ENCODE data around the gene ZBTB7B.

ZBTB7B gene

GRCh38 chr1:154989195-154989860, 13.3 kb upstream of the ZBTB7B start:
- no peak for DNase-seq

- DNase-seq = no peak
These were observed 12.3 kb upstream of the ZBTB7B start for GRCh38 chr1:154990276-154990675.

- peak; percentile 36 for DNase-seq
These were observed 9.7 kb upstream of the ZBTB7B start for GRCh38 chr1:154992721-154993571.

- DNase-seq = no peak
These were observed 8.9 kb upstream of the ZBTB7B start, which contains the start of gene LENEP for GRCh38 chr1:154993572-154994268. Gene LENEP (plus strand): TSS chr1:154993586. CDS start chr1:154993608, 22 bp downstream.

GRCh38 chr1:154994269-154994587, 8.4 kb upstream of the ZBTB7B start:
- no peak for DNase-seq

- no peak for DNase-seq
These were observed 8.0 kb upstream of the ZBTB7B start for GRCh38 chr1:154994591-154994990.

- DNase-seq = peak; percentile 83
These were observed 7.2 kb upstream of the ZBTB7B start for GRCh38 chr1:154995301-154995983.

GRCh38 chr1:154996966-154997701, 5.5 kb upstream of the ZBTB7B start:
- no peak for DNase-seq

GRCh38 chr1:154998201-154998780, 4.3 kb upstream of the ZBTB7B start:
- DNase-seq = no peak

- DNase-seq = peak; percentile 75
These were observed 3.6 kb upstream of the ZBTB7B start for GRCh38 chr1:154998818-154999570.

- no peak for DNase-seq
These were observed 2.8 kb upstream of the ZBTB7B start for GRCh38 chr1:154999571-155000410.

- no peak for DNase-seq
These were observed 2.2 kb upstream of the ZBTB7B start for GRCh38 chr1:155000411-155000725.

GRCh38 chr1:155000726-155001424, 1.7 kb upstream of the ZBTB7B start:
- DNase-seq = peak; percentile 81

- no peak for DNase-seq
These were observed 1.3 kb upstream of the ZBTB7B start for GRCh38 chr1:155001425-155001674.

GRCh38 chr1:155001675-155002463, 733 bp upstream of the ZBTB7B start:
- DNase-seq = peak; percentile 99

GRCh38 chr1:155003227-155003765, 694 bp downstream of the ZBTB7B start:
- no peak for DNase-seq

GRCh38 chr1:155003766-155004351, 1.3 kb downstream of the ZBTB7B start:
- peak; percentile 56 for DNase-seq

- DNase-seq = no peak
These were observed 1.9 kb downstream of the ZBTB7B start for GRCh38 chr1:155004352-155005075.

Measured in fibroblast of upper back skin (primary cell).